Endothelial cell of hepatic sinusoid (primary cell): ENCODE measurements around the gene SDHA.
"Not testable (repeated sequence)": the region's sequence is repeated elsewhere in the genome, so short reads cannot be mapped to it uniquely, and the experiment has no call there.

ENCODE experiments used
- in situ Hi-C: cut with HindIII; loops from 2 replicates; pipeline ENCODE4 v1.10.0; 2017; ENCODE audit warnings: low sequenced_read_pairs

SDHA gene

DNA sequence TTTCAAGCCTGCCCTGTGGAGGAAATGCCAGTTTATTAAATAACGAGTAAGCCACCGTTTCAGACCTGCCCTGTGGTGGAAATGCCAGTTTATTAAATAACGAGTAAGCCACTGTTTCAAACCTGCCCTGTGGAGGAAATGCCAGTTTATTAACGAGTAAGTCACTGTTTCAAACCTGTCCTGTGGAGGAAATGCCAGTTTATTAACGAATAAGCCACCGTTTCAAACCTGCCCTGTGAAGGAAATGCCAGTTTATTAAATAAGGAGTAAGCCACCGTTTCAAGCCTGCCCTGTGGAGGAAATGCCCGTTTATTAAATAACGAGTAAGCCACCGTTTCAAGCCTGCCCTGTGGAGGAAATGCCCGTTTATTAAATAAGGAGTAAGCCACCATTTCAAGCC is 33.9 kb downstream of the SDHA start:
- in situ Hi-C loops = not testable (repeated sequence)

DNA sequence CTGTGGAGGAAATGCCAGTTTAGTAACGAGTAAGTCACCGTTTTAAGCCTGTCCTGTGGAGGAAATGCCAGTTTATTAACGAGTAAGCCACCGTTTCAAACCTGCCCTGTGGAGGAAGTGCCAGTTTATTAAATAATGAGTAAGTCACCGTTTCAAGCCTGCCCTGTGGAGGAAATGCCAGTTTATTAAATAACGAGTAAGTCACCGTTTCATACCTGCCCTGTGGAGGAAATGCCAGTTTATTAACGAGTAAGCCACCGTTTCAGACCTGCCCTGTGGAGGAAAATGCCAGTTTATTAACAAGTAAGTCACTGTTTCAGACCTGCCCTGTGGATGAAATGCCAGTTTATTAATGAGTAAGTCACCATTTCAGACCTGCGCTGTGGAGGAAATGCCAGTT is 34.4 kb downstream of the SDHA start:
- in situ Hi-C loops = no loop called here

DNA sequence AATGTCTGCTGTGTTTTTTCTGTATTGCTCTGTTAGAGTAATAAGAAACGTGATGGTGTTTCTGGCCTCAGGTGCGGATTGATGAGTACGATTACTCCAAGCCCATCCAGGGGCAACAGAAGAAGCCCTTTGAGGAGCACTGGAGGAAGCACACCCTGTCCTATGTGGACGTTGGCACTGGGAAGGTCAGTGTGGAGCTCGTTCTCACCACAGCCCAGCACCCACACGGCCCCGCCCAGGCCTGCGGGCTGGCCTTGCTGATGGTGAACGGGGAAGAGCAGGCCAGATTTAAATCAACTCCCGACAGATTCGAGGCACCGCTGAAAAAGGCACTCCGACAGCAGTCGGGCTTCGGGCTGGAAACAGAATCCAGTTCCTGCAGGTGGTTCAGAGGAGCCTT is 36.2 kb downstream of the SDHA start:
- in situ Hi-C loops = not testable (repeated sequence)

DNA sequence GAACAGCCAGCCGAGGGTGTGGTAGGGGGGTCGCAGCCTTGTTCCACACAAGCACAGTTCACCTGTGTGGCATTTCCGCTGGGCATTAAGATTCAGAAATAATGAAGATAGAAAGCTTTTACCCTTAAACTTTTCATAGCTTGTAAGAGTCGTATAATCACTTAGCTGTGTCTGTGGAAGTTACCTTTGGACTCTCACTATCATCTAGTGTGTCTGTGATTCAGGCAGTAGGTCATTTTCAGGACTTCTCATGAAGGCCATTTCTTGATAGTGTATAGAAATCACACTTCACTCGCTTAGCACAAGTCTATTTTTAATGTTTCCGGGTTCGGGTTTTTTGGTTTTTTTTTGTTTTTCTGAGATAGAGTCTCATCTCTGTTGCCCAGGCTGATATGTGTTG is 37.0 kb downstream of the SDHA start:
- in situ Hi-C loops = not testable (repeated sequence)

DNA sequence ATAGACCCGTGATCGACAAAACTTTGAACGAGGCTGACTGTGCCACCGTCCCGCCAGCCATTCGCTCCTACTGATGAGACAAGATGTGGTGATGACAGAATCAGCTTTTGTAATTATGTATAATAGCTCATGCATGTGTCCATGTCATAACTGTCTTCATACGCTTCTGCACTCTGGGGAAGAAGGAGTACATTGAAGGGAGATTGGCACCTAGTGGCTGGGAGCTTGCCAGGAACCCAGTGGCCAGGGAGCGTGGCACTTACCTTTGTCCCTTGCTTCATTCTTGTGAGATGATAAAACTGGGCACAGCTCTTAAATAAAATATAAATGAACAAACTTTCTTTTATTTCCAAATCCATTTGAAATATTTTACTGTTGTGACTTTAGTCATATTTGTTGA is 38.2 kb downstream of the SDHA start:
- in situ Hi-C loops = not testable (repeated sequence)

DNA sequence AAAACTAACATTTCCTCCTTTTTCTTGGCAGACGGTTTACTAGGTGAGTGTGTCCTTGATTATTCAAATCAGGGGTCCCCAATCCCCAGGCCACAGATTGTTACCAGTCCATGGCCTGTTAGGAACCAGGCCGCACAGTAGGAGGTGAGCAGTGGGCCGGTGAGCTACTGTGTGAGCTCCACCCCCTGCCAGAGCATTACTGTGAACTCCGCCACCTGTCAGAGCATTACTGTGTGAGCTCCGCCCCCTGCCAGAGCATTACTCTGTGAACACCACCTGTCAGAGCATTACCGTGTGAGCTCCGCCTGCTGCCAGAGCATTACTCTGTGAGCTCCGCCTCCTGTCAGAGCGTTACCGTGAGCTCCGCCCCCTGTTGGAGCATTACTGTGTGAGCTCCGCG is 39.0 kb downstream of the SDHA start:
- in situ Hi-C loops = no loop called here

DNA sequence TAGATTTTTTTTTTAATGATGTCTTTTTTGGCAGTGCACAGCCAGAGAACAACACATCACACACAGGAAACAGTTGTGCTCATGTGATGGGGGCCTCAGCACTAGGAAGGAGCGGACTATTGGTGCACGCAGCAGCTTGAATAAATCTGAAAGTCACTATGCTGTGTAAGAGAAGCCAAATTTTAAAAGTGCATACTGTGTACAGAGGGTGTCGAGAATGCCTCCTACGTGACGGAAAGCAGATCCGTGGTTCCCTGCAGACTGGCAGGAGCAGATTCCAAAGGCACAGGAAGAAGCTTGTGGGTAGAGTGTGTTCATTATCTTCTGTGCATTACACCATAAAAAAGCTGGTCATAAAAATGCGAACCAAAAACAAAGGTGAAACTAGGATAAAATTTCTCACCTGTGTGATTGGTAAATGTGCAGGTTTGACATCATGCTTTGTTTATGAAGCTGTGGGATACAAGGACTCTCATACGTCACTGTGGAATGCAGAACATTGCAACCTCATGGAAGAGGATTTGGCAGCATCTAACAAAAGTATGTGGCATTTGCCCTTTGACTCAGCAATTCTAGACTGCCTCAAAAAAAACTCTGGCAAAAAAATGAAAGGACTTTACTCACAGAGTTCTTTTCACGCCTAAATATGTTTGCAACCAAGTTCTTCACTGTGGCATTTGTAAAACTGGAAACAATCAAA is 45.3 kb downstream of the SDHA start:
- in situ Hi-C loops = not testable (repeated sequence)

DNA sequence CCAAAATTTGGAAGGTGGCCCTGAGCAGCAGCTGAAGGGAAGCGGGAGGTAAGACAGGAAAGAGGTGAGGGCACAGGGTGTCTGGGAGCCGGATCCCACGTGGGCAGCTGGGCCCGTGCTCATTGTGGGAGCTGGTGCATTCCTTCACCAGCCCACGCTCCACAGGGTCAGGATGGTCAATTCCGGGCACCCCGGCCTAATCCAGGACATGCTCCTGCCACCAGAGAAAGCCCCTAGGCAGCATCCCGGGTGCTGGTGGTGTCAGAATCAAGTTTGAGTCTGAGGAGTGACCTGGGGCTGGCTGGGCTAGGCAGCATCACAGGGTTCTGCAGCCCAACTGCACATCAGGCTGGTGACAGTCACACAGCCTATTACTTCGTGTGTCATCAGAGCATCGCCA is 46.2 kb downstream of the SDHA start:
- in situ Hi-C loops = no loop called here

DNA sequence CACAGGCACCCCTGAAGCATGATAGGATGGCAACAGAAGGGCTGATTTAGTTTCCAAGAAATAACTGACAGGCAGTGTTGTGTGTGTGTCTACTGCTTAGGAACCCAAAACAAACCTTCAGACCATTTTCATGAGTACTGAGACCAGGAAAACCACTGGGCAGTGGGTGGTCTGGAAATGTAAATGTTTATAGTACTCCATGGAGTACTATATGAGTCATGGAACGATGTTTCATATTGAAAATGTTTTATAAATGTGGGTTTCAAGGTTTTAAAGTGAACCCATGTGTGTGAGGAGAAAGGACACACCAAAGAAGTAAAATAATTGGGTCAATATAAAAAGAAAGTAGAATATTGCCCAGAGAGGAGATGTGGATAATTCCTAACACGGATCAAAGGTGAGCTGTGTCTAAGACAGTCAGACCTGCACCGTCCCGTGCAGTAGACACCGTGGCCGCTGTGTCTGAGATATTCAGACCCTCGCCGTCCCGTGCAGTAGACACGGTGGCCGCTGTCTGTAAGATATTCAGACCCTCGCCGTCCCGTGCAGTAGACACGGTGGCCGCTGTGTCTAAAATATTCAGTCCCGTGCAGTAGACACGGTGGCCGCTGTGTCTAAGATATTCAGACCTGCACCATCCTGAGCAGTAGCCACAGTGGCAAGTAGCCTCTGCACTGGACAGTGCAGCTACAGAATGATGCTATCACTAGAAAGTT is 48.3 kb downstream of the SDHA start:
- in situ Hi-C loops = not testable (repeated sequence)

DNA sequence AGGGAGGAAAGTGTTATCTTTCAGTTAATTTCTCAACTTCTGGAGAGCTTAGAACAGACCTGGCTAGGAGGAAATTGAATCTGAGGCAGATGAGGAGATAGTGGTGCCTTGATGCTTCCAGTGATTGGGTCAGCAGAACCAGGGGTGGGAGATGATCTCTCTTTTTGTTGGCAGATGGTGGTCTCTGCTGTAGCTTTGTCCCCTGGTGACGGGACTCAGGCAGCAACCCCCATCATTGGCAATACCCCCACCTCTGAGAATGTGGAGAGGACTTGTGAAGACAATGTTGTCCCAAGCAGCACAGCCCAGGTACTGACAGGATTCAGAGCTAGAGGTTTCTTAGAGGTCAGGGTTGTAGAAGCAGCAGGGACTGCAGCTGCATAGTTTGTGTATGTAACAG is 49.6 kb downstream of the SDHA start:
- in situ Hi-C loops = no loop called here

DNA sequence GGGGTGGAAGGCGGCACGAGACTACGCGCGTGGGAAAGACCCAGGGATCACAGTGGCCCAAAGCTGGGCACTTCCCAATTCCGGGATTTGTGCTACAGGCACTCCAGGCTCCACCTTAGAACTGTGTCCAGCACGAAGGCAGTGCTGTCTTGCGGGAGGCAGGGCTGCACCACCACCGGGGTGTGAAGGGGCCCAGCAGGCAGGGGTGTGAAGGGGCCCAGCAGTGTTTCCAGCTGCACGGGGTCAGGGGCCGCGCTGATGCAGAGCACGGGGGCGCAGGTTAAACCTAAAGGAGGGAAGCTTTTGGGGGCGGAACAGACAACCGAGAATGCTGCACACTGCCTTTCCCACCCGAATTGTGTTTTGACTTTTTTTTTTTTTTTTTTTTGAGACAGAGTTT is 52.2 kb downstream of the SDHA start:
- in situ Hi-C loops = no loop called here

DNA sequence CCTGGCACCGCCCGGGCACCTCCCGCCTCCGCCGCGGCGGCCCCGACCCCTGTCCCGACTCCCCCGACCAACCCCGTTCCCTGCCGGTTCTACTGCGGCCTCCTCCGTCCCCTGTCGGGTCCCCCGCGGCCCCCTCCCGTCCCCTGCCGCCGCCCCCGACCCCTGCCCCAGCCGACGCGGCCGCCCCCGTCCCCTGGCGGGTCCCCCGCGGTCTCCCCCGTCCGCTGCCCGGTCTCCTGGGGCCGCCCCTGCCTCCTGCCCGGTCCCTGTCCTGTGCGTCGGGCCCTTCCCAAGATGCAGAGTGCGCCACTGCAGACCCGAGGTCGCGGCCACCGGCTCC is 53.7 kb downstream of the SDHA start:
- in situ Hi-C loops = not testable (repeated sequence)

DNA sequence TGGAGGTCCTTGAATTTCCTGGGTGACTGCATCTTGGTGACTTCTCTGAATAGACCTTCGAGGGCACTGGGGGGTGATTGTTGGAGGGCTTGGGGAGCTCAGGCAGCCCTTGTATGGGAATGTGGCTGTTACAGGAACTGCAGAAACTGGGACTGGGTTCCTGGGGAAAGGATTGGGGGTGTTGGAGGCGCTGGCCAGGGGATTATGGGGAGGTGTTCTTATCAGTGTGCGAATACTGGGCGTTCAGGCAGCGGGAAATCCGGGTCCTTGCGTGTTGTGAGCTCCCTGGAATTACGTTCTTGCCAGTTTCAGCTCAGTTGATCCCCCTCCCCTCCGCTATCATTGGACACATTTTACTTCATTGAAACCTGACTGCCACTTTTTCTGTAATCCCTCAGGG is 55.0 kb downstream of the SDHA start:
- in situ Hi-C loops = not testable (repeated sequence)

DNA sequence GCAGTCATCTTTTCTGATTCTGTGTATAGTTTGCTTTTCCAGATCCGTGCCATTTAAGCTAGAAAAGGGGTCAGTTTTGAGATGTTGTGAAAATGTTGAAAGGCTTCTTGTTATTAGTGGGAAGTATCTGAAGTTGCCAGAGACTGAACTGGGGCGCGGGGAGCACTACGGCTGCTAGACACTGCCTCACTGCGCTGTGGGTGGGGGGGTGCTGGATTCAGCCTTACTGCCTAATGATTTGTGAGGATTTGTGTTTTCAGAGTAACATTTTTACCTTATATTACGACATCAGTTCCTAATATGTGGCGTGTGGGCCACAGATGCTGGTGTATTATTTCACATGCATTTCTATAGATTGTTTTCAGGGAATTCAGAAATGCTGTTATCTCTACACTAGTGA is 55.4 kb downstream of the SDHA start:
- in situ Hi-C loops = not testable (repeated sequence)

DNA sequence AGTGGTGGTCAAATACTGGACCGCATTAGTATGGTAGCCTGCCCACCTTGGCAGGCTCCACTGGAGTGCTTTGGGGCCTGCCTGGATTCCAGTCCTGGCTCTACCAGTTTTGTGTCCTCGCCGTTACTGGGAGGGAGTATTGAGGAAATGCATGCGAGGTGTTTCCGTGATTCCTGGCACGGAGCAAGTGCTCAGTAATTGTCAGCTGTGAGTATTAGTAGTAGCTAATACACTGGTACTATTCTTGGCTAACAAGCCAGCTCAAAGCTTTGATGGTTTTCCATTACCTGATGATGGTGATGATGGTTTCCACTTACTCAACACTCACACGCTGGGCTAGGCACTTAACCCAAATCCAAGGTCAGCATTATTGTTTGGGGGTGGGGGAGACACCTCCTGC is 56.2 kb downstream of the SDHA start:
- in situ Hi-C loops = not testable (repeated sequence)

DNA sequence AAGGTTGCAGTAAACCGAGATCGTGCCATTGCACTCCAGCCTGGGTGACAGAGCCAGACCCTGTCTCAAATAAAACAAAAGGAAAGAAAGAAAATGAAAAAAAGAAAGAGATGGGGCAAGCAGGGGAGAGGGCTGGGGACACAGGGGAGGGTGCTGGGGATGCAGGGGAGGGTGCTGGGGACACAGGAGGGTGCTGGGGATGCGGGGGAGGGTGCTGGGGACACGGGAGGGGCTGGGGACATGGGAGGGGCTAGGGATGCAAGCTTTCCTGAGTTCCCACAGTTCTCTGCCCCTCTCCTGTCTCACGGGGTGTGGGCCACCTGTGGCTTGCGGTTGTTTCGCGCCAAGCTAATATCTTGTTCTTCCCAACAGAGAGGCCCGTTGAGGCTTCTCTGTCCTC is 60.5 kb downstream of the SDHA start:
- in situ Hi-C loops = no loop called here

DNA sequence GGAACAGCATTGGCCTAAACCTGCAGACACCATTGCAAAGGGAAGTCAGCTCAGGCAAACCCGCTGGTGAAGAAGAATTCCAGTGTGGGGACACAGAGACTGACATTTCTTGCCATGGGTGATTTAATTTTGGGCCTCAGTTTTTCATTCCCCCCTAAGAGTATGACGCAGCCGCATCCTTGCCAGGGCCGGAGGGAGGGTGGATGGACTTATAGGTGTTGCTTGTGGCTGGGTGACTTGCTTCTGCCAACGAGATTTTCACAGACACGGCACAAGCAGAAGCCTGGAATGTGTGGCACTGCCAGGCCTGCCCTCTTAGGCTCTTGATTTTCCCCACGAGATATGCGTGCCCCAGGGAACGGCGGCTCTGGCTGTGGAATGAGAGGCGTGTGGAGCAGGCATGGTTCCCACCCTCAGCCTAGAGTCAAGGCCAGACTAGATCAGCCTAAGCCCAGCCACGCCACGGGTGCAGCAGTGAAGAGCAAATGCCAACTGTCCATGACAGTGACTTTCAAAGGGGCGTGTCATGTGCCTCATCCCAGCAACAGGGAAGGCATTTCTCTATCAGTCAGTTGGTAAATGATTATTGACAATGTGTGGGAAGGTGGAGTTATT is 61.0 kb downstream of the SDHA start:
- in situ Hi-C loops = not testable (repeated sequence)

DNA sequence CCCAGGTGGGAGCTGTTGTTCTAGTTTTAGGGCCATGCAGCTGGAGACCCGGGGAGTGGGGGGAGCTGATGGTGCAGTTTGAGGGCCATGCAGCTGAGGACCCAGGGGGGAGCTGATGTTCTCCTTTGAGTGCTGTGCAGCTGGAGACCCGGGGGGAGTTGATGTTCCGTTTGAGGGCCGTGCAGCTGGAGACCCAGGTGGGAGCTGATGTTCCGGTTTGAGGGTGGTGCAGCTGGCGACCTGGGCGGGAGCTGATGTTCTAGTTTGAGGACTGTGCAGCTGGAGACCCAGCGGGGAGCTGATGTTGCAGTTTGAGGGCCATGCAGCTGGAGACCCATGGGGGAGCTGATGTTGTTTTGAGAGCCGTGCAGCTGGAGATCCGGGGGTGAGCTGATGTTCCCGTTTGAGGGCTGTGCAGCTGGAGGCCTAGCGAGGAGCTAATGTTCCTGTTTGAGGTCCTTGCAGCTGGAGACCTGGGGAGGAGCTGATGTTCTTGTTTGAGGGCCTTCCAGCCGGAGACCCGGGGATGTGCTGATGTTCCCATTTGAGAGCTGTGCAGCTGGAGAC is 68.0 kb downstream of the SDHA start:
- in situ Hi-C loops = no loop called here

DNA sequence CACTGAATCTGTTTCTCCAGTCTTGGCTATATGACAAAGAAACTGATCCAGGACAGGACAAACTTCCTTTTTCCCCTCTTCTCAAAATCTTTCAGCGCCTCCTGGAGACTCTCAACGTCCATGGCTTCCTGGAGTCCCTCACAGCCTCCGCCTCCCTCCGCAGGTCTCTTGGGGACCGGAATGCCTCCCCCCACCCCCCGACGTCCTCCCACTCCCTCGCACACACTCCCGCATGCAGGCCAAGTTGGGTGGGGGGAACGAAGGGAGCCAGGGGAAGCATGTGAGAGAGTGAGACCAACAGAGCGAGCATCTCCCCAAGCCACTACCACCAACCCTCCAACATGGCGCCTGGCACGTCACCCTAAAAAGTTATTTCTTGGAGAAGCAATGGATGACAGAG is 72.1 kb downstream of the SDHA start:
- in situ Hi-C loops = not testable (repeated sequence)

DNA sequence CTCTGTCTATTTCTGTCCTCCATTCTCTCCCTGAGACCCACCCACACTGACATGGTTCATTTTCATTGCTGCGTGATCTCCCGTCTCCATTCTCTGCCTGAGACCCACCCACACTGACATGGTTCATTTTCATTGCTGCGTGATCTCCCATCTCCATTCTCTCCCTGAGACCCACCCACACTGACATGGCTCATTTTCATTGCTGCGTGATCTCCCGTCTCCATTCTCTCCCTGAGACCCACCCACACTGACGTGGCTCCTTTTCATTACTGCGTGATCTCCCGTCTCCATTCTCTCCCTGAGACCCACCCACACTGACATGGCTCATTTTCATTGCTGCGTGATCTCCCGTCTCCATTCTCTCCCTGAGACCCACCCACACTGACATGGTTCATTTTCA is 73.2 kb downstream of the SDHA start:
- in situ Hi-C loops = not testable (repeated sequence)

DNA sequence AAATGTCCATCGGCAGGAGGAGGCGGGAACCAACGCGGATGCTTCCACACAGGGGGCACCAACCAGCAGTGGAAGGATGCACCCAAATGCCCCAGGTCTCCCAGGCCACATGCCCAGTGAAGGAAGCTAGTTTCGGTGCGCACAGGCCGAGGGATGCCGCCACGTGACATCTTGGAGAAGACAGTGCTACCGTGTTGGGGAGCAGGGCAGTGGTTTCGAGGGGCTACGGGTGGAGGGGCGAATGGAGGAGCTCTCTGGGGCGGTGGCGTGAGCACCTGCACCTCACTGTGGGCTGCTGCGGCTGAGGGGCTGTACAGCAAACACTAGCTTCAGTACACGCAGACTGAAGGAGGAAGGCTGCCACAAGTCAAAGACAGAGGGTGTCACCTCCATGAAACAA is 76.7 kb downstream of the SDHA start:
- in situ Hi-C loops = not testable (repeated sequence)

DNA sequence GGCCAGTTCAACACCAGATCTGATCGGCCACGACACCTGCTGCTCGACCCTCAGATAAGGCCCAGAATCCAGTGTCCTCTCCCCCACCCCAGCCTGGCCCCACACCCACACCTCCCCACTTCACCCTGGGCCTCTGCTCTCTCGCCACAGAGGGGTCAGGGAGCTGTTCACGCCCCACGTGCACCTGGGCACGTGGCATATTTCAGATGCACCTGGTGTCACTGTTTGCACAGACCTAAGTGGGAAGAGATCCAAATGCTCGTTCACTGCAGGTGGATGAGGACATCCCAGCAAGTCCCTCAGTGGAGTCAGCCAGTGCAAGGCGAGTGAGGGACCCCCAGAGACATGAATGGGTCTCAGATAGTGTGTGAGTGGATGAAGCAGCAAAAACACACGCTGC is 78.1 kb downstream of the SDHA start:
- in situ Hi-C loops = not testable (repeated sequence)
